GM18519 (cell line): ENCODE data around the gene PRKAB2.
"Not testable (repeated sequence)": the region's sequence is repeated elsewhere in the genome, so short reads cannot be mapped to it uniquely, and the experiment has no call there.

Experiments used
- ATAC-seq: cut with Tn5 transposase; IDR thresholded peaks from one replicate; pipeline ENCODE4 v1.9.1; 2021; ENCODE audit warnings: mild to moderate bottlenecking, moderate library complexity; ENCODE audit not compliant: unreplicated experiment, low FRiP score

The PRKAB2 gene

GRCh38 chr1:147172168-147173016, at the start of gene PRKAB2:
TSS of gene PRKAB2 (minus strand) at chr1:147172470. CDS start at chr1:147172144, 326 bp downstream.
- peak; percentile 78 for ATAC-seq

GRCh38 chr1:147218606-147219005, 46.3 kb upstream of the PRKAB2 start:
- no peak for ATAC-seq

GRCh38 chr1:147217141-147217540, 44.9 kb upstream of the PRKAB2 start:
- no peak for ATAC-seq

GRCh38 chr1:147216124-147216523, 43.9 kb upstream of the PRKAB2 start:
- no peak for ATAC-seq

GRCh38 chr1:147215540-147215916, 43.3 kb upstream of the PRKAB2 start:
- no peak for ATAC-seq

GRCh38 chr1:147214842-147215539, 42.7 kb upstream of the PRKAB2 start:
- no peak for ATAC-seq

GRCh38 chr1:147214325-147214724, 42.1 kb upstream of the PRKAB2 start:
- ATAC-seq, result no peak

- ATAC-seq, result no peak
Measured at GRCh38 chr1:147213271-147213670, 41.0 kb upstream of the PRKAB2 start.

GRCh38 chr1:147211577-147211976, 39.3 kb upstream of the PRKAB2 start:
- ATAC-seq, result no peak

GRCh38 chr1:147210987-147211386, 38.7 kb upstream of the PRKAB2 start:
- ATAC-seq, result no peak

- no peak for ATAC-seq
Measured at GRCh38 chr1:147209825-147210821, 37.9 kb upstream of the PRKAB2 start.

GRCh38 chr1:147208619-147209018, 36.3 kb upstream of the PRKAB2 start:
- ATAC-seq, result no peak

- ATAC-seq, result no peak
Measured at GRCh38 chr1:147207192-147207591, 34.9 kb upstream of the PRKAB2 start.

GRCh38 chr1:147204080-147204479, 31.8 kb upstream of the PRKAB2 start:
- no peak for ATAC-seq

- no peak for ATAC-seq
Measured at GRCh38 chr1:147202576-147202975, 30.3 kb upstream of the PRKAB2 start.

- no peak for ATAC-seq
Measured at GRCh38 chr1:147201786-147202185, 29.5 kb upstream of the PRKAB2 start.

- ATAC-seq, result no peak
Measured at GRCh38 chr1:147201276-147201675, 29.0 kb upstream of the PRKAB2 start.

GRCh38 chr1:147197324-147197723, 25.1 kb upstream of the PRKAB2 start:
- not testable (repeated sequence) for ATAC-seq

- ATAC-seq, result no peak
Measured at GRCh38 chr1:147189514-147189913, 17.2 kb upstream of the PRKAB2 start.

- ATAC-seq, result no peak
Measured at GRCh38 chr1:147185432-147185831, 13.2 kb upstream of the PRKAB2 start.
